Psoas muscle (tissue), 8 donors: ENCODE results near the gene PSMC3. TPM values are rescaled to one million over a fixed set of nuclear protein-coding genes. Genes with fewer than 3 reads are reported as not detected.

Experiments
- ATAC-seq, 4 donors: fragments of 200-7000 bp; cut with Tn5 transposase; one replicate each; pipeline ENCODE4 v1.9.1; 2020; ENCODE audit warnings: moderate library complexity in 3 of 4, mild to moderate bottlenecking in 2 of 4
- DNase-seq, 2 donors: peaks; one replicate each; pipeline ENCODE4 v3.0.0-alpha.2; 2020
- H3K27ac ChIP-seq: fragments of 200-600 bp; one replicate; pipeline ENCODE4 v1.8.0; 2022
- H3K27me3 ChIP-seq, 3 donors: fragments of 200-600 bp in 1 of 3; one replicate each; pipeline versions ENCODE4 v1.6.1 to v1.8.0; 2013 to 2022; ENCODE audit warnings: low read length in 2 of 3, mild to moderate bottlenecking in 2 of 3, moderate library complexity in 1 of 3; ENCODE audit not compliant: insufficient read depth in 3 of 3
- H3K36me3 ChIP-seq, 2 donors: fragments of 200-600 bp in 1 of 2; one replicate each; pipeline versions ENCODE4 v1.6.1 to v1.8.0; 2013 to 2022; ENCODE audit warnings: low read depth in 1 of 2, mild to moderate bottlenecking in 1 of 2, moderate library complexity in 1 of 2; ENCODE audit not compliant: insufficient read depth in 1 of 2
- H3K4me1 ChIP-seq: fragments of 200-600 bp; one replicate; pipeline ENCODE4 v1.8.0; 2022
- H3K4me3 ChIP-seq: fragments of 200-600 bp; one replicate; pipeline ENCODE4 v1.8.0; 2022; ENCODE audit warnings: mild to moderate bottlenecking
- H3K9me3 ChIP-seq: fragments of 200-600 bp; one replicate; pipeline ENCODE4 v1.8.0; 2022
- WGBS, 3 donors: extraction: QIAGEN DNeasy Blood & Tissue Kit; methylation state at CpG; one replicate each; pipeline versions ENCODE4 v1.1.6 to v1.1.7; 2013; 5-methylcytosine and 5-hydroxymethylcytosine counted together
- intact Hi-C, 2 donors: fragments of 100-400 bp; cut with DNase I; formaldehyde crosslinking; loops; one replicate each; pipeline versions ENCODE4 v1.11.0 to v1.14.2; 2022
- polyA plus RNA-seq, 3 donors: library from polyadenylated mRNA; stranded (reverse); fragments of 200-250 nt; gene quantifications; one replicate each; pipeline ENCODE4 v1.2.3, GENCODE V29; 2013
- total RNA-seq, 4 donors: library from RNA; stranded (reverse); fragmentation: NEBNext Ultra II Directional in 2 of 4; extraction: Animal tissue kit (Norgen Biotek cat#: 25700) in 2 of 4; gene quantifications; one replicate each; pipeline versions ENCODE4 v1.2.1 to v1.2.4, GENCODE V29; 2021 to 2023
- TF ChIP-seq, protein P1 (sequence below): fragments of 200-600 bp; IDR thresholded peaks from one replicate; pipeline ENCODE4 v1.8.0; 2022; ENCODE audit warnings: antibody characterized with exemption
- donor health status: healthy with polysubstance abuse.
- donor health status: DM: no; HTN: no; CAD: no; lungs with moderate emphysema.
- donor health status: Bipolar disorder and iron deficiency.
- donor health status: healthy.
- donor health status: DM: yes; HTN: yes; CAD: no.
- donor health status: DM: no; HTN: no; CAD: no.
- donor health status: DM: no; HTN: no; CAD: no.
- donor health status: DM: yes; HTN: yes; CAD: no.

PSMC3 gene
- total and polyA plus RNA-seq, 7 donors, result 141 to 346 (median 255) TPM

DNA sequence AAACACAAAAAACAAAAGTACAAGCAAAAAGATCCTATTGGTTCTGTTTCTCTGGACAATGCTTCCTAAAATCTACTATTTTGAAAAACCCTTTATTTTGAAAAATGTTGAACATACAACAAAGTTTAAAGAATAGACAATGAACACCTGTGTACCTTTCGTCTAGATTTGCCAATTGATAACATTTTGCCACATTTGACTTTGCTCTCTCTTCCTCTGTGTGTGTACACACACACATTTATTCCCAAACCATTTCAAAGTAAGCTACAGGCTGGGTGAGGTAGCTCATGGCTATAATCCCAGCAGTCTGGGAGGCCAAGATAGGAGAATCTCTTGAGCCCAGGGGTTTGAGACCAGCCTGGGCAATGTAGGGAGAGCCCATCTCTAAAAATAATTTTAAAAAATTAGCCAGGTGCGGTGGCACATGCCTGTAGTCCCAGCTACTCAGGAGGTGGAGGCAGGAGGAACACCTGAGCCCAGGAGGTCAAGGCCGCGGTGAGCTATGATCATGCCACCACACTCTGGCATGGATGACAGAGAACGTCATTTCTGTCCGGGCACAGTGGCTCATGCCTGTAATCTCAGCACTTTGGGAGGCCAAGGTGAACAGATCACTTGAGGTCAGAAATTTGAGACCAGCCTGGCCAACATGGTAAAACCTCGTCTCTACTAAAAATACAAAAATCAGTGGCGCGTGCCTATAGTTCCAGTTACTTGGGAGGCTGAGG, 5.3 kb upstream of the PSMC3 start:
- intact Hi-C loops, result no loop called here
- TF ChIP-seq, protein P1, sequence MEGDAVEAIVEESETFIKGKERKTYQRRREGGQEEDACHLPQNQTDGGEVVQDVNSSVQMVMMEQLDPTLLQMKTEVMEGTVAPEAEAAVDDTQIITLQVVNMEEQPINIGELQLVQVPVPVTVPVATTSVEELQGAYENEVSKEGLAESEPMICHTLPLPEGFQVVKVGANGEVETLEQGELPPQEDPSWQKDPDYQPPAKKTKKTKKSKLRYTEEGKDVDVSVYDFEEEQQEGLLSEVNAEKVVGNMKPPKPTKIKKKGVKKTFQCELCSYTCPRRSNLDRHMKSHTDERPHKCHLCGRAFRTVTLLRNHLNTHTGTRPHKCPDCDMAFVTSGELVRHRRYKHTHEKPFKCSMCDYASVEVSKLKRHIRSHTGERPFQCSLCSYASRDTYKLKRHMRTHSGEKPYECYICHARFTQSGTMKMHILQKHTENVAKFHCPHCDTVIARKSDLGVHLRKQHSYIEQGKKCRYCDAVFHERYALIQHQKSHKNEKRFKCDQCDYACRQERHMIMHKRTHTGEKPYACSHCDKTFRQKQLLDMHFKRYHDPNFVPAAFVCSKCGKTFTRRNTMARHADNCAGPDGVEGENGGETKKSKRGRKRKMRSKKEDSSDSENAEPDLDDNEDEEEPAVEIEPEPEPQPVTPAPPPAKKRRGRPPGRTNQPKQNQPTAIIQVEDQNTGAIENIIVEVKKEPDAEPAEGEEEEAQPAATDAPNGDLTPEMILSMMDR, result no peak
- peak; percentile 57 to 79 (median 70) for ATAC-seq
- Histone ChIP-seq H3K27me3 (no peaks in the 10 kb centered on the region), H3K4me1 (peaks cover 11% of the 10 kb centered on the region), H3K9me3 (no peaks in the 10 kb centered on the region), H3K4me3 (no peak overlapping the region), H3K36me3 (no peaks in the 10 kb centered on the region), H3K27ac (peak overlapping the region; percentile 67)
- no peak for DNase-seq
- WGBS, 3 donors, result 44 to 69% (median 51%) methylated on average over 9 of the region's 9 CpGs

DNA sequence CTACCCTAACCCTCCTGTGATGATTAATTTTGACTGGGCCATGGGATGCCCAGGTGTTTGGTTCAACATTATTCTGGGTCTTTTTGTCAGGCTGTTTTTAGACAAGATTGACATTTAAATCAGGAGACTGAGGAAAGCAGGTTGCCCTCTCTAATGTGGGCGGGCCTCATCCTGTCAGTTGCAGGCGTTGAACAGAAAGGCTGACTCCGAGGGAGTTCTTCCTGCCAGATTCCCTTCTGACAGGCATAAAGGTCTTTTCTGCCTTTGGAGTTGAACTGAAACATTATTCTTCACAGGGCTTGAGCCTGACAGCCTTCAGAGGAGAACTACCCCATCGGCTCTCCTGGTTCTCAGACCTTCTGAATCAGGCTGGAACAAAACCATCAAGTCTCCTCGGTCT, 4.3 kb upstream of the PSMC3 start:
- intact Hi-C loops, result no loop called here
- TF ChIP-seq, protein P1, result no peak

DNA sequence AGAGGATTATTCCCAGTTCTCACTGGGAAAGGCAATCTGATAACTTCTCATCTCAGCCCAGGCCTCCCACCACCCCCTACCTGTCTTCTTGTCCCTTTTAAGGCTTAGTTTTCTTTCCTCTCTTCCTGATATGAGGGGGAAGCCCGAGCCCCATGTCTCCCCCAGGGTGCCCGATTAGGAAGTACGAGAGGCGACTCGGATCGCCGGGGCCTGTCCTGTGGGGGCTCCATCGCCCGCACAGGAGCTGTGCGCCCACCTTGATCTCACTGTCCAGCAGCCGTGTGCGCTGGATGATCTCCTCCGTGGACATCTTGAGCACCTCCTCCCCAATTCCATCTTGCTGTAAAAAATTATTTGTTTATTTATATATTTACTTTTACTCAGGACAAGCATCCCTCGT, 628 bp downstream of the PSMC3 start:
- Histone ChIP-seq H3K4me1 (peaks cover 19% of the 10 kb centered on the region), H3K9me3 (no peaks in the 10 kb centered on the region), H3K4me3 (peak overlapping the region; percentile 83), H3K27ac (peak overlapping the region; percentile 90), H3K36me3 (peaks cover 9 to 47% of the 10 kb centered on the region in 2 donors), H3K27me3 (no peaks in the 10 kb centered on the region)
- DNase-seq (no peak), ATAC-seq (peak in 1 of 4 donors; percentile 2)
- 0 to 1% (median 1%) methylated on average over 14 of the region's 14 CpGs for WGBS, 3 donors
- intact Hi-C loops, result loop anchor here in 1 of 2 donors (1.0 kb wide), 1 partner anchor 17 kb away; the partner anchor contains the start of gene SLC39A13
- TF ChIP-seq, protein P1, result no peak

More for the DNA sequence above, 4.3 kb upstream of the PSMC3 start:
- WGBS, 3 donors, result 74 to 80% (median 78%) methylated on average over 5 of the region's 5 CpGs
- Histone ChIP-seq H3K4me1 (peaks cover 11% of the 10 kb centered on the region), H3K9me3 (no peaks in the 10 kb centered on the region), H3K4me3 (no peak overlapping the region), H3K27me3 (no peaks in the 10 kb centered on the region), H3K36me3 (no peaks in the 10 kb centered on the region), H3K27ac (no peak overlapping the region)
- DNase-seq, result no peak
- no peak for ATAC-seq

DNA sequence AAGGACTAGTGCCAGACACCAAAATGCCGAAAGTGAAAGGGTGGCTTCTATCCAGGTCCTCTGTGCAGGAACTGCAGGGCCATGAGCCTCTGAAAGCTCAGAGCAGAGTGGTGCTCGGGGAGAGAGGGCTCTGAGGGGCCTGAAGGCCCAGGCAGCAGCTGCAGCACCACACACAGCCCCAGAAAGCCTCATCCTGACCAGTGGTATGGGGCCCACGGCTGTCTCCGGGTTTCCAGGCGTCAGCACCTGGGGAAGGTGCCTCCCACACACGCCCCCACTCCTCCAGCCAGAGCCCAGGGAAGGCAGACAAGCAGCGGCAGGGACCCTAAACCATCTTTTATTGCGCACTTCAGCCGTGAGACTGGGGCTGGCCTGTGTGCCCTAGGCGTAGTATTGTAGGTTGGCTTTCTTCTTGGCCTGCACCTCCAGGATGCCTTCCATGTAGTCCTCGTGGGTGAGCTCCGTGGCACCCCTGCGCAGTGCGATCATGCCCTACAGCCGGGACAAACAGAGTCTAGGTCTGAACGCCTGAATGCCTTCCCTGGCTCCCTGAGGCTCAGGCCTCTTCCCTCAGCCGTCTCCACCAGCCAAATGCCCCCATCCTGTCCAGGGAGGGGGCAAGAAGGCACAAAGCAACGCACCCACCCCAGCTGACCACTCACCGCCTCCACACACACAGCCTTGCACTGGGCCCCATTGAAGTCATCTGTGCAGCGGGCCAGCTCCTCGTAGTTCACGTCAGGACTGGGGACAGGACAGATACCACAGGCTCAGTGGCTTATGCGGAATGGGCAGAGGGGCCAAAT, 7.6 kb downstream of the PSMC3 start:
- no peak for DNase-seq
- no peak overlapping the region for H3K4me3 ChIP-seq
- no peaks in the 10 kb centered on the region for H3K27me3 ChIP-seq
- H3K27ac ChIP-seq, result no peak overlapping the region
- intact Hi-C loops, result no loop called here
- peaks cover 18 to 88% of the 10 kb centered on the region in 2 donors for H3K36me3 ChIP-seq
- peaks cover 27% of the 10 kb centered on the region for H3K4me1 ChIP-seq
- 76 to 82% (median 79%) methylated on average over 23 of the region's 23 CpGs for WGBS, 3 donors
- no peaks in the 10 kb centered on the region for H3K9me3 ChIP-seq
- TF ChIP-seq, protein P1, result no peak
- no peak for ATAC-seq
